Smooth muscle cell (in vitro differentiated cells): ENCODE measurements around the gene NT5DC1. TPM values are rescaled to one million over a fixed set of nuclear protein-coding genes. Genes with fewer than 3 reads are reported as not detected.

Experiments used
- DNase-seq: peaks from one replicate; lab custom pipeline; 2025; ENCODE audit not compliant: unreplicated experiment; lab: John Stamatoyannopoulos, UW
- H2AFZ ChIP-seq: fragments of 200-600 bp; sonication (generic); 2 replicates; pipeline ENCODE4 v1.6.0; 2016; ENCODE audit warnings: antibody characterized with exemption, low read depth, mild to moderate bottlenecking
- H3F3A ChIP-seq: fragments of 200-600 bp; sonication (generic); 2 replicates; pipeline ENCODE4 v1.6.0; 2017; ENCODE audit warnings: antibody characterized with exemption, low read depth
- H3K27ac ChIP-seq: fragments of 200-600 bp; sonication (generic); 2 replicates; pipeline ENCODE4 v1.5.1; 2016; ENCODE audit warnings: low read depth, mild to moderate bottlenecking
- H3K27me3 ChIP-seq: fragments of 200-600 bp; sonication (generic); 2 replicates; pipeline ENCODE4 v1.6.1; 2016; ENCODE audit warnings: low read depth, mild to moderate bottlenecking
- H3K36me3 ChIP-seq: fragments of 200-600 bp; sonication (generic); 2 replicates; pipeline ENCODE4 v1.5.1; 2016; ENCODE audit warnings: low read depth
- H3K4me1 ChIP-seq: fragments of 200-600 bp; sonication (generic); 2 replicates; pipeline ENCODE4 v1.5.1; 2016; ENCODE audit warnings: low read depth
- H3K4me2 ChIP-seq: fragments of 200-600 bp; sonication (generic); 2 replicates; pipeline ENCODE4 v1.6.0; 2016; ENCODE audit warnings: mild to moderate bottlenecking
- H3K4me3 ChIP-seq: fragments of 200-600 bp; sonication (generic); 2 replicates; pipeline ENCODE4 v1.5.1; 2016; ENCODE audit warnings: mild to moderate bottlenecking
- H3K79me2 ChIP-seq: fragments of 200-600 bp; sonication (generic); 2 replicates; pipeline ENCODE4 v1.6.0; 2016; ENCODE audit warnings: low read depth, mild to moderate bottlenecking
- H3K9ac ChIP-seq: fragments of 200-600 bp; sonication (generic); 2 replicates; pipeline ENCODE4 v1.6.0; 2016; ENCODE audit warnings: low read depth
- H3K9me3 ChIP-seq: fragments of 200-600 bp; sonication (generic); replicated peaks from 2 replicates; pipeline ENCODE4 v1.5.1; 2016; ENCODE audit warnings: low read depth
- H4K20me1 ChIP-seq: fragments of 200-600 bp; sonication (generic); 2 replicates; pipeline ENCODE4 v1.6.0; 2016; ENCODE audit warnings: low read depth
- CTCF ChIP-seq: fragments of 200-600 bp; sonication (generic); IDR thresholded peaks from 2 replicates; pipeline ENCODE4 v1.5.1; 2017; ENCODE audit warnings: borderline replicate concordance, mild to moderate bottlenecking, antibody characterized with exemption; ENCODE audit not compliant: insufficient read depth, poor library complexity, severe bottlenecking
- WGBS: methylation state at CpG from one replicate; pipeline ENCODE4 v1.1.7; 2016; ENCODE audit warnings: low lambda C conversion rate; 5-methylcytosine and 5-hydroxymethylcytosine counted together
- polyA plus RNA-seq: library from polyadenylated mRNA; unstranded; fragments of >200 nt; fragmentation: Nextera tagmentation; extraction: Ambion mirVana; gene quantifications from 2 replicates; pipeline ENCODE4 v1.2.1, GENCODE V29; 2016
- total RNA-seq: library from RNA; depleted of rRNA; stranded (reverse); fragments of >200 nt; gene quantifications from 2 replicates; pipeline ENCODE4 v1.2.3, GENCODE V29; 2014

The NT5DC1 gene
- total and polyA plus RNA-seq, 2 experiments from 2014 or later: 3.7 to 23.9 TPM

GRCh38 chr6:116286773-116287358, 186.2 kb downstream of the NT5DC1 start:
- H3K9ac ChIP-seq: no peak overlapping the region
- H3F3A ChIP-seq: no peaks in the 10 kb centered on the region
- DNase-seq: no peak
- WGBS: 88% methylated on average over 1 of the region's 1 CpG
- no peaks in the 10 kb centered on the region for H3K9me3 ChIP-seq
- no peak overlapping the region for H3K4me2 ChIP-seq
- TF ChIP-seq CTCF: no peak
- H4K20me1 ChIP-seq: no peaks in the 10 kb centered on the region
- H3K4me1 ChIP-seq: no peaks in the 10 kb centered on the region
- no peak overlapping the region for H3K27ac ChIP-seq
- no peaks in the 10 kb centered on the region for H3K27me3 ChIP-seq
- H3K79me2 ChIP-seq: no peaks in the 10 kb centered on the region
- no peaks in the 10 kb centered on the region for H3K36me3 ChIP-seq
- H2AFZ ChIP-seq: no peak overlapping the region
- H3K4me3 ChIP-seq: no peak overlapping the region

- Histone ChIP-seq H3K27ac (no peak overlapping the region), H3K4me2 (peak overlapping the region; percentile 38), H3K36me3 (no peaks in the 10 kb centered on the region), H2AFZ (no peak overlapping the region), H3F3A (no peaks in the 10 kb centered on the region), H3K27me3 (no peaks in the 10 kb centered on the region), H3K9me3 (no peaks in the 10 kb centered on the region), H3K4me1 (no peaks in the 10 kb centered on the region), H3K9ac (no peak overlapping the region), H3K79me2 (no peaks in the 10 kb centered on the region), H4K20me1 (no peaks in the 10 kb centered on the region), H3K4me3 (no peak overlapping the region)
- 87% methylated on average over 2 of the region's 2 CpGs for WGBS
- no peak for DNase-seq
- peak; percentile 97 for TF ChIP-seq CTCF
These were observed 187.1 kb downstream of the NT5DC1 start for GRCh38 chr6:116287689-116288282.

GRCh38 chr6:116289876-116290275, 189.2 kb downstream of the NT5DC1 start:
- 96% methylated on average over 2 of the region's 2 CpGs for WGBS
- Histone ChIP-seq H3K79me2 (no peaks in the 10 kb centered on the region), H4K20me1 (no peaks in the 10 kb centered on the region), H3K4me3 (no peak overlapping the region), H3K36me3 (no peaks in the 10 kb centered on the region), H3F3A (no peaks in the 10 kb centered on the region), H3K9me3 (no peaks in the 10 kb centered on the region), H2AFZ (no peak overlapping the region), H3K27me3 (no peaks in the 10 kb centered on the region), H3K27ac (no peak overlapping the region), H3K4me1 (no peaks in the 10 kb centered on the region), H3K9ac (no peak overlapping the region), H3K4me2 (no peak overlapping the region)
- DNase-seq: no peak
- no peak for TF ChIP-seq CTCF

- Histone ChIP-seq H3F3A (no peaks in the 10 kb centered on the region), H3K79me2 (no peaks in the 10 kb centered on the region), H4K20me1 (no peaks in the 10 kb centered on the region), H3K9ac (no peak overlapping the region), H3K4me1 (no peaks in the 10 kb centered on the region), H3K36me3 (no peaks in the 10 kb centered on the region), H3K27ac (no peak overlapping the region), H3K4me3 (no peak overlapping the region), H3K27me3 (no peaks in the 10 kb centered on the region), H3K9me3 (no peaks in the 10 kb centered on the region), H3K4me2 (no peak overlapping the region), H2AFZ (no peak overlapping the region)
- TF ChIP-seq CTCF: no peak
- DNase-seq: no peak
- WGBS: 71% methylated on average over 2 of the region's 2 CpGs
These were observed 190.1 kb downstream of the NT5DC1 start for GRCh38 chr6:116290799-116291198.
